ENCODE measurements around the gene ODF4.

- no peak for TF ChIP-seq POLR2AphosphoS5 (IDR thresholded peaks at IDR 0.05; ENCODE audit: low read depth, low read length)
- no peak for TF ChIP-seq POLR2A (IDR thresholded peaks at IDR 0.05; ENCODE audit: low read depth, low read length)
- TF ChIP-seq PAX5 (IDR thresholded peaks at IDR 0.05; ENCODE audit: insufficient read depth, low read length, severe bottlenecking), result no peak
- TF ChIP-seq POU2F2 (IDR thresholded peaks at IDR 0.05; ENCODE audit: low read depth, low read length), result no peak
- no peak for TF ChIP-seq TAF1 (IDR thresholded peaks at IDR 0.05; ENCODE audit: low read depth, low read length)
Measured at GRCh38 chr17:8310601-8311123, 29.0 kb upstream of the ODF4 start.
